HG03064 (cell line): ENCODE data around the gene RPP21.
A peak's percentile ranks its signal among the peaks of the same experiment; 100 is the strongest.

Experiments
- ATAC-seq: cut with Tn5 transposase; IDR thresholded peaks from one replicate; pipeline ENCODE4 v1.9.1; 2021; ENCODE audit warnings: low read depth; ENCODE audit not compliant: unreplicated experiment

Gene RPP21

DNA sequence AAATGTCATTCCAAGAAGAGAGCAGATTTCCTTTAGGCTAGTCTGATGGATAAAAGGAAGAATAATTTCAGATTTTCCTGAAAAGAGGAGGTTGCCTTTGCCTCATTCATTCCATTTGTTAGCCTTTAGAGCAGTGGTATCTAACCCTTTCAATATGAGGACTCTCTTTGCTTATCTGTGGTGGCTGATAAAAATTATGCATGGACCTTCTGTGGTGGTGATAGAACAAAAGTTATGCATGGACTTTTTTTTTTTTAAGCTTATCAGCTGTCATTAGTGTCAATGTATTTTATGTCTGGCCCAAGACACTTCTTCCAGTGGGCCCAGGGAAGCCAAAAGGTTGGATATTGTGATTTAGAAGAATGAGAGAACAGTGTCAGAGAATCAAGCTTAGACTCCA is 16.6 kb upstream of the RPP21 start:
- no peak for ATAC-seq

DNA sequence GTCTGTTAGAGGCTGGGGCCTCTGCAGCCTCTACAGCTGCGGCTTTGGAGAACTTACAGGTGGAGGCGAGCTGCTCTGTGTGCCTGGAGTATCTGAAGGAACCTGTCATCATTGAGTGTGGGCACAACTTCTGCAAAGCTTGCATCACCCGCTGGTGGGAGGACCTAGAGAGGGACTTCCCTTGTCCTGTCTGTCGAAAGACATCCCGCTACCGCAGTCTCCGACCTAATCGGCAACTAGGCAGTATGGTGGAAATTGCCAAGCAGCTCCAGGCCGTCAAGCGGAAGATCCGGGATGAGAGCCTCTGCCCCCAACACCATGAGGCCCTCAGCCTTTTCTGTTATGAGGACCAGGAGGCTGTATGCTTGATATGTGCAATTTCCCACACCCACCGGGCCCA is 15.6 kb upstream of the RPP21 start:
- ATAC-seq, result no peak

DNA sequence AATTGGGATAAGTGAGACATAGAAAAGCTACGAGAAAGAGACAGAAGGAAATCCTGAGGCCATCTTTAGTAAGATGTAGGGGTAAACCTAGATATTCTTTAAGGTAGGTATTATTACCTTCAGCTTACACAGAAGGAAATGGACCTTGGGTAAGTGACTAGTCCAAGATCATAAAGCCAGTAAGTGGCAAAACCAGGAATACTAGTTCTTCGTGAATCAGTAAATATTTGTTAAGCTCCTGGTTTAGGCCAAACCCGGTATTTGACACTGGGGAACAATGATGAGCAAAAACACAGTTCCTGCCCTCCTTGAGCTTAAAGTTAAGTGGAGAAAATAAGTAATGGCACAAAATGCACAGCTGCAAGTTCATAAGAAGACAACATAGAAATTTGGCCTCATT is 13.0 kb upstream of the RPP21 start:
- no peak for ATAC-seq

DNA sequence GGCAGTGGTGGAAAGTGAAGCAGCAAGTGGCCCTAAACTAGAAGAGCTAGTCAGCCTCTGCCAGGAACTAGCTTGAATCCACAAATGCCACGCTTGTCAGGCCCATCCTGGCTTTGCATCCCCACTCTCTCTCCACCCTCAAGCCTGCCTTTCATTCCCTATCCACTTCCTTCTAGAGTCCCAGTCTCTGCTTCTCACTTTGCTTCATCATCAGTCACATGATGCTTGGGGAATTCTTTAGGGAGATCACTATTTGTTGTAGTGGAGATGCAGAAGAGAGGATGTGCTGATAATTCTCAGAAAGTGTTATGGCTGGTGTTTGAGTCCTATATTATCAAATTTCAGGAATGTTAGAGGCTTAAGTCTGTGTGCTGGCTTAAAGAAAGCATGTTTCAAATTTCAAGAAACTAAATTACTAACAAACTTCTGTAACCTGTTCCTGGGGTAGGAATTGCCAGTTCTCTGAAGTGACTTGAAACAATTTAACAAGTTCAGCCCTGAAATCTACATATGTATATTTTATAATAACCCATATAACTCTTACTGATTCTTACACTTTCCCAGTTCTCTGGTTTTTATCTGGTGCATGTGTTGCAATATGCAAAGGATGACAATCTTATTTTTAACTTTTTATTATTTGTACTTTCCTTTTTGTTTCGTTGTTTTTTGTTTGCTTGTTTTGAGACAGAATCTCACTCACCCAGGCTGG is 10.7 kb upstream of the RPP21 start:
- ATAC-seq, result no peak

DNA sequence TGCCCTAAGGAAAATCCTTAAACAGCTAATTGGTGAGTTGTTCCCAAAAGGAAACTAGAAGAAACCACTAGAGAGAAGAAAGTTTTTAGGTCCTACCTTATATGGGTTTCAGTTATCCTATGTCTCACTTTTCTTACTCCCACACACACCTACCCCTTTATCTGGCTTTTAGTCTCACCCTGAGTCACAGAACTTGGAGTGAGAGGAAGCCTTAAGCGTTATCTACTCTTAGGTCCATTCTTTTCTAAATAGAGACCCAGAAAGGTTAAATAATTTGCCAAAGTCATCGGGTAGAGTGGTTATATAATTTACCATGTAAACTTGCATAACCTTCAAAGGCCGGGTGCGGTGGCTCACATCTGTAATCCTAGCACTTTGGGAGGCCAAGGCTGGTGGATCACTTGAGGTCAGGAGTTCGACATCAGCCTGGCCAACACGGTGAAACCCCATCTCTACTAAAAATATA is 4.3 kb upstream of the RPP21 start:
- no peak for ATAC-seq

GRCh38 chr6:30341218-30341617 is 3.7 kb upstream of the RPP21 start:
- ATAC-seq, result no peak

- no peak for ATAC-seq
Observed at GRCh38 chr6:30341728-30342127, 3.2 kb upstream of the RPP21 start.

DNA sequence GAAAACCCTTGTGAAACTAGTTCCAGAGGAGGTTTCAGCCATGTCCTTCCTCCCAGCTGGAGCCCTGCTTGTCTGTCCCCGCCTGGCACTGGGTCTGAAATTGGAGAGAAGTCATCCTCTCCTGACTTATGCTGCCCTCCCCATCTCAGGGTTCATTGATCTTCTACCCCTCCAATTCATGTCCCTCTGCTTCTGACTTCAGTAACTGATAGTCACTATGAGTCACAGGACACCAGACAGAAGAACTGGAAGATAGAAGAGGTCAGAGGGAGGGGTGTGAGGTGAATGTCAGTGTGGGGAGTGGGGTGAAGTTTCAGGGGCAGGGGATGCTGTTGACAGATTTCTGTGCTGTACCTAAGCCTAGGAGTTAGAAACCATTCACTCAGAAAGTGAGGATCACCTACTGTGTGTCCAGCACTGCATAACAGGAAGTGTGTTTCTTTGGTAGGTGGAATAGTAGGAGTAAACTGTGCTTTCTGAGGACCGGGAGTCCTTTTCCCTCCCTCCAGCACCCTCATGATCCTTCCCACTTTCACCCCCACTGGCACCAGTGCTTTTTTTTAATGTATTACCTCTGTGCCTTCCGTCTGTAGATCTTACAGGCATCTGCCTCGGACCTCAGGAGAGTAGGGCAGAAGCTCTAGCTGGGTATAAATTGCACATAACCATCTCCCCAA is 627 bp upstream of the RPP21 start:
- ATAC-seq, result peak; percentile 10

DNA sequence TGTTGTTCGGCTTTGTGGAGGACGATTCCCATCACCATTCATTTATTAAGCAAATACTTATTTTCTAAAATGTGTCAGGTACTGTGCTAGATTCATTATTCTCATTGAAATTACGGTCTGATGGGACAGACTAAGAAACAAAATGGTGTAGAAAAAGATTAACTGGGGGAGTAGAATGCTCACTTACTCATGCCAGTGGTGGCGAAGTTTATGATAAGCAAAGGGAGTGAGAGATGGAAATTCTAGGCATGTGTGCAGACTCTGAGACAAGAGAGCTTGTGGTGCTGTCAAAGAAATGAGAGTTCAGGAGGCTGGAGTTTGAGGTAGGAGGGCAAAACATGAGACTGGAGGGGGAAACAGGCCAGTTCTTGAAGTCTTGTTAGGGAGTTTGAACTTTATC is 896 bp downstream of the RPP21 start:
- ATAC-seq, result no peak

- no peak for ATAC-seq
Observed at GRCh38 chr6:30348957-30349356, 4.0 kb downstream of the RPP21 start.

DNA sequence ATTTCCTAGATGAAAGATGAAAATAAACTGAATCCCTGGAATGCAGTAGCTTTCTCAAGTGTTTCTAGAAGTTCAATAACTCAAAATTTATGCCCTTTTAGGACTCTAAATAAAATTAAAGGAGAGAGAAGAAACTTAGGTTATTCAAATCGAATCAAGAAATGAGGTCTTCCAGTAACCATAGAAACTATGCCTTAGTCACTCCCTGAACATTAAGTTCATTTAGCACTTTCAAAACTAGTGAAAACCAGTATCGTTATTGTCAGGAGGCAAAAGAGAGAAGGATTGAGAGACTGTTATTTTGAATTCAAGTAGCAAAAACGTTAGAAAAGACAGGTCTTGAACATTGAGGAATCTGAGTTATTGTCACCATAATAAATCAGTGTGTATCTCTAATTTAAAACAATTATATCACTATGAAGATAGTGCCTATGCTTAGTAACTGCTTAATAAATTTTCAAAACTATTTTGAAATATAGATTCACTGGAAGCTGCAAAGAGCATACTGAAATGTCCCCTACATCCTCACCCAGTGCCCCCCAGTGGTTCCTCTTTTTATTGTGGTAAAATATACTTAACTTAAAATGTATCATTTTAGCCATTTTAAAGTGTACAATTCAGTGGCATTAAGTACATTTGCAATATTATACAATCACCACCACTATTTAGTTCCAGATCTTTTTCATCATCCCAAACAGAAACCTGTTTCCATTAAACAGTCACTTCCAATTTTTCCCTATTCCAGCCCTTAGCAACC is 4.6 kb downstream of the RPP21 start:
- no peak for ATAC-seq

DNA sequence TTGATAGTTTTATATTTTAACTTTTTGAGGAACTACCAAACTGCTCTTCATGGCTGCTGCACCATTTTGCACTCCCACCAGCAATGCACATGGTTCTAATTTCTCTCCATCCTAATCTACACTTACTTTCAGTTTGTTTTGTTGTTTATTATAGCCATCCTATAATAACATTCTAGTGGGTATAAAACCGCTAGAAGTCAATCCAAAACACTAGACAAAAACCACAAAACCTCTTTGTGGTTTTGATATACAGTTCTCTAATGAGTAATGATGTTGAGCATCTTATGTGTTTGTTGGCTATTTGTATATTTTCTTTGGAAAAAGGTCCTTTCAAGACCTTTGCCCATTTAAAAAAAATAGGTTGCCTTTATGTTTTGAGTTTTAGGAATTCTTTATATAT is 5.6 kb downstream of the RPP21 start:
- ATAC-seq, result no peak

DNA sequence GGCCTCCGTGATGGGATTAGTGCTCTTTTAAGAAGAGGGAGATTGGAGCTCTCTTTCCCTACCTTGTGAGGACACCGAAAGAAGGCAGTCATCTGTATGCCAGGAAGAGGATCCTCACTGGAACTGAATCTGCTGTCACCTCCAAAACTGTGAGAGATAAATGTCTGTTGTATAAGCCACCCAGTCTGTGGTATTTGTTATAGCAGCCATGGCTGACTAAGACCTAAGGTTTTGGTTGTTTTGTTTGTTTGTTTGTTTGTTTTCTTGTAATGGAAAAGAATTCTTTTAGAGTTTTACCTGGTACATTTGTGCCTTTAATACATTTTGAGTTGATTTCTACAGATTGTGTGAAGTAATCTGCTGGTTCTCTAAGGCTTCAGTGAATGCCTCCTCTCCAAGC is 7.6 kb downstream of the RPP21 start:
- no peak for ATAC-seq

DNA sequence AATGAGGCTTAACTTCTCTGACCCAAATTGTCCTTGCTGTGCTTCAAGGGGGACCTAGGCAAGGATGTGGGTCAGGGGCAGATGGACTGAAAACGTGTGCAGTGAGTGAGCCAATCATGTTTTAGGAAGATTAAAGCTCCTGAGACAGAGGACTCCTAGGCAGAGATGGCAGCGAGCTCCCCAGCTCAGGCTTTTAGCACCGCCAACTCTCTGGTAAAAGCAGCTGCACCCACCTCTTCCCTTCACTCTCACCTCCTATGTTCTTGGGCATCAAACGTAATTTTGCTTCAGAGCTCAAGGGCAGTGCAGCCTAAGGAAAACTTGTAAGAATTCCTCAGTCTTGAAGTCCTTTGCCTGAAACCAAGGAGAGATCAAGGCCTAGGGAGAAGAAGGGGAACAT is 10.3 kb downstream of the RPP21 start:
- no peak for ATAC-seq

DNA sequence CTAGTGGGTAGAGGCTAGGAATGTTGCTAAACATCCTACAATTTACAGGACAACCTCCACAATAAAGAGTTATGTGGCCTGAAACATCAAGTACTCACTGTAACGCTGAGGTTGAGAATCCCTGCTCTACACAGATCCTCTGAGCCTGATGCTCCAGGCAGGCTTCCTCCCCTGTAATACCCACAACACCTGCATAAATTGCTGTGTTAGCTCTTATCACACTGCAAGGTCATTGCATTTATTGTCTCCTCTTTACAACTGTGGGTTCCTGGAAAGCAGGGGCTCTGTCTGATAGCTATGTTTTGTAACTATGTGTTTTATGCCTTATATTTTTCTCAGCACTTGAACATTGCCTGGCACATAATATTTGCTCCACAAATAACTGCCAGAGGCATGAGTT is 11.6 kb downstream of the RPP21 start:
- ATAC-seq, result no peak

DNA sequence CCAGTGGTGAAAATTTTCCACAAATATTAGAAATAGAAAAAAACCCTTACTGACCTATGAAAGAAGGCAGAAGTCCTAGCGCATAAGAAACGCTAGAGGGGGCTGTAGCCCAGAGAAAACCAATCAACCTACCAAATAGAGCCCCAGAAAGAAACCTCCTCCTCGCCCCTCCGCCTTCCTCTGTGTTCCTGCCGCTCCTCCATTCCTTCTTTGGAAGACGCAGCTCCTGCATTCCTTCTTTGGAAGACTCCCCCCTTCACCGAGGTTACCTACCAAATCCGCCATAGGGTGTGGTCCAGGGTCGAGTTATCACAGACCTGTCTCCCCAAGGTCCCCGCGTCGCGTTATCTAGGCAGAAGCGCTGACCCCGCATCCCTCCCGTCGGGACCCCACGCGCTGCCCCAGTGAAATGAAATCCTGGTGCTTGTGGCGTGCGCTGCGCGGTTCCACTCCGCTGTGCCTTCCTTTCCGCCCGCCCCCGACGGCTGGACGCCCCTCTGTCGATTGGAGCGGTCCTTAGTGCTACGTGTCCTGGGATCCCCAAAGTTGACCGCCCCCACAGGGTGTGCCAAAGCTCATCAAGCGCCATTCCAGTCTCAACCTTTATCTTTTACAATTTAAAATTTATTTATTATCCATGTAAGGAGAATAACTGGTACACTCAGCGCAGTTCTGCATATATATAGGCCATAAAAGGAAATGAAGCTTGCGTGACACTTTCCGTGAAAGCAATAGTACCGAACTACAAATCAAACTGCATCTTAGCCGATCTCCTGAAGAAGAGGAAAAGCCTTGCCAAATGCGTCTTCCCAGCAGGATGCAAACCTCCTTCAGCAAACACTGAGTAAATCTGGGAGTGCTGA is 13.0 kb downstream of the RPP21 start:
- no peak for ATAC-seq

DNA sequence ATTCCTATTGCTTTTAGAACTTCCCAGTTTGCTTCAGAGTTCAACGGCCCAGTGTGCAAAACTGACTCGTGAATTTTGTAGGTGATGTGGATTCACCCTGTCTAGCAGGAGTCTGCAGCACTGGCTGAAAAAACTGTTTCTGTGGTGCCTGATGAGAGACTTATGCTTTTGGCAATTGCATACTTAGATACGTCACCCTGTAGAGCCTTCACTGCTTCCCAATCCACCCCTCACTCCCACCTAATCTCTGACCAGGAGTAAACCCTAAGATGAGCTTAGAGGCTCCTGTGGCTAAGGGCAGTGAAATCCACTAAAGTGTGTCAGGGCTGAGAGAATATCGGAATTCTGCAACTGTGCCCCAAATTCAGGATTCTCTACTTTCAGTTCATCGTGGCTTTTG is 14.3 kb downstream of the RPP21 start:
- ATAC-seq, result no peak

DNA sequence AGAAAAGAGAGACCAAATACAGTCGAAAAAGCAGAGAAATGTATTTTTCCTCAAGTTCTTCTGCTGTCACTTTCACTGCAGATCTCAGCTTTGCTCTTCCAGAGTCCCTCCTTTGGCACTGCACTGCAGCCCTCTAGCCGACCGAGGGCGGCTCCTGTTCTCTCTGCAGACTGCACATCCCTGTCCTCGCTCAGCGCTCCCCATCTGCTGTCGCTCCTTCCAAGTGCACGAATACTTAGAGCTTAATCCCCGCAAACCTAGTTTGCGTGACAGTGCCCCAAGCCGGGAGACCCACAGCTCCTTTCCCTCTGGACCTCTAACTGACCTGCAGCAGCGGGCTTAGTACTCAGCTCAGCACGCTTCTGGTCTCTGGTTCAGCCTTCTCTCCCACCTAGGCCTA is 15.2 kb downstream of the RPP21 start:
- ATAC-seq, result no peak

DNA sequence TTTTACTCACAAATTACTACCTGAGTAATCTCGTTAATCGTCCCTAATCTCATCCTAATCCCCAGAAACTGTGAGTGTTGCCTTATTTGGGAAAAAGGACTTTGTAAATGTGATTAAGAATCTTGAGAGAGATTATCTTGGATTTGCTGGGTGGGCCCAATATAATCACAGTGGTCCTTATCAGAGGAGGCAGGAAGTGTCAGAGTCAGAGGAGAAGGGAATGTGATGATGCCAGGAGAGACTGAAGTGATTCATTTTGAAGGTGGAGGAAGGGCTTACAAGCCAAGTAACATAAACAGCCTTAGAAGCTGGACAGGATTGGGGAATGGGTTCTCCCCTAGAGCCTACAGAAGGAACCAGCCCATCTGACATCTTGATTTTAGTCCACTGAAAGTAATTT is 16.7 kb downstream of the RPP21 start:
- no peak for ATAC-seq

DNA sequence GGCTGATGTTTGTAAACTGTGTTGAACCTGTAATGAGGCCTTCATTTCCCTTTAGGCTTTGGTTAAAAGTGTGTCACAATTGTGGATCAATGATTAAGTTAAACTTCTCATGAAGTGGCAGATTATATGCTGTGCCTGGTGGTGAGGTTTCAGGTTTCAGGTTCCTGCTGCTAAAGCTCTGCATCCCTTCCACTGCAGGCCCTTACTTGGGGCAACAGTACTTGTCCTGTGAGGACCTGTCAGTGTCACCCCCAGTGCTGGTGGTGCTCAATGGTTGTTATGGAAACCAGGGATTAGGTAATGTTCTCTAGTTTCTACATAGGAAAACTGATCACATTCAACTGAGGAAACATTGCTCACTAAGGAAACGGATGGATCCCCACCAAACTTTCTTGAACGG is 18.5 kb downstream of the RPP21 start:
- no peak for ATAC-seq

- ATAC-seq, result no peak
Observed at GRCh38 chr6:30364591-30364990, 19.6 kb downstream of the RPP21 start.
